RWPE1 (cell line): ENCODE results near the gene ADAM15.

Experiments
- CTCF ChIA-PET: fragments of 350-600 bp; sonication (Branson Sonifier 250); formaldehyde crosslinking; extraction: SDS; loops from one replicate; lab custom pipeline; 2021; lab: Yijun Ruan, JAX
- POLR2A ChIA-PET: fragments of 400-600 bp; formaldehyde crosslinking; extraction: SDS; loops from one replicate; lab custom pipeline; 2020; ENCODE audit warnings: antibody characterized with exemption; ENCODE audit not compliant: low non-redundant PET; lab: Yijun Ruan, JAX
- DNase-seq: peaks from one replicate; pipeline ENCODE4 v3.0.0; 2012; ENCODE audit warnings: low spot score
- H3K27ac ChIP-seq: fragments of 450-650 bp; 2 replicates; pipeline ENCODE4 v1.5.1; 2017
- CTCF ChIP-seq: fragments of 450-650 bp; conservative IDR thresholded peaks from 2 replicates; pipeline ENCODE4 v1.5.1; 2017; ENCODE audit warnings: low read depth, mild to moderate bottlenecking

Gene ADAM15

GRCh38 chr1:155062702-155063411, 11.7 kb downstream of the ADAM15 start:
- peak; percentile 82 for TF ChIP-seq CTCF
- CTCF ChIA-PET: interaction anchor here (0.6 to 1.0 kb wide), 6 partner anchors 17 to 103 kb away, joined by 3 to 5 read pairs (median 3); no protein-coding TSS in a partner anchor
- no peak for DNase-seq

GRCh38 chr1:155063550-155064110, 12.5 kb downstream of the ADAM15 start, which contains the start of gene EFNA4:
Gene EFNA4, plus strand, starts transcription at chr1:155063740. Its CDS starts 84 bp downstream, at chr1:155063824.
- DNase-seq: peak; percentile 92
- peak within 1 kb of the TSS; percentile 92 for H3K27ac ChIP-seq
- CTCF ChIA-PET: interaction anchor here (0.6 to 2.0 kb wide), 6 partner anchors 17 to 59 kb away, joined by 3 to 5 read pairs (median 4); no protein-coding TSS in a partner anchor
- POLR2A ChIA-PET: no interaction called here
- TF ChIP-seq CTCF: no peak

More at GRCh38 chr1:155062702-155063411, 11.7 kb downstream of the ADAM15 start:
- peak overlapping the region; percentile 92 for H3K27ac ChIP-seq
- POLR2A ChIA-PET: no interaction called here

GRCh38 chr1:155064111-155064831, 13.2 kb downstream of the ADAM15 start:
- POLR2A ChIA-PET: no interaction called here
- CTCF ChIA-PET: interaction anchor here (0.5 to 2.0 kb wide), 5 partner anchors 12 to 100 kb away, joined by 3 to 5 read pairs (median 3); partner anchors contain the start of gene ADAM15
- no peak for DNase-seq
- no peak for TF ChIP-seq CTCF
- peak overlapping the region; percentile 92 for H3K27ac ChIP-seq

GRCh38 chr1:155064832-155065429, 13.8 kb downstream of the ADAM15 start:
- 0 out of 2 replicates have a peak overlapping the region, but pooled peaks have one; percentile 22 for H3K27ac ChIP-seq
- ChIA-PET POLR2A (no interaction called here), CTCF (interaction anchor here (0.5 to 2.0 kb wide), 3 partner anchors 14 to 100 kb away, joined by 3 to 5 read pairs (median 3); partner anchors contain the start of gene ADAM15)
- DNase-seq: no peak
- no peak for TF ChIP-seq CTCF

- H3K27ac ChIP-seq: peak overlapping the region; percentile 85
These were observed 15.7 kb downstream of the ADAM15 start for GRCh38 chr1:155066777-155067176.

More at GRCh38 chr1:155066777-155067176, 15.7 kb downstream of the ADAM15 start:
- TF ChIP-seq CTCF: no peak
- POLR2A ChIA-PET: no interaction called here
- no peak for DNase-seq
- CTCF ChIA-PET: interaction anchor here (2.0 kb wide), 1 partner anchor 18 kb away, joined by 8 read pairs; no protein-coding TSS in a partner anchor
